Measurements from ENCODE around the gene AFF2. TPM values are rescaled to one million over a fixed set of nuclear protein-coding genes. Genes with fewer than 3 reads are reported as not detected.

AFF2 gene
- total RNA-seq, 1 donor from 2014 or later, result 3.4 TPM

- no peak for TF ChIP-seq CTCF (IDR thresholded peaks at IDR 0.05)
- intact Hi-C loops (cut with micrococcal nuclease), result no loop called here
- Mint-ChIP-seq H3K27ac (no peak overlapping the region), H3K9me3 (no peaks in the 10 kb centered on the region), H3K27me3 (no peaks in the 10 kb centered on the region), H3K36me3 (ENCODE audit: low read depth) (no peaks in the 10 kb centered on the region), H3K4me3 (no peak overlapping the region), H3K4me1 (no peaks in the 10 kb centered on the region)
- ATAC-seq (ENCODE audit: low read depth) (no peak), DNase-seq (no peak)
- POLR2A ChIA-PET, result no interaction called here
- CTCF ChIA-PET, result no interaction called here
These were observed 544.1 kb downstream of the AFF2 start for GRCh38 chrX:149044471-149044870.

- intact Hi-C loops (cut with micrococcal nuclease), result no loop called here
- CTCF ChIA-PET, result no interaction called here
These were observed 545.3 kb downstream of the AFF2 start for GRCh38 chrX:149045645-149046210.

More at GRCh38 chrX:149045645-149046210, 545.3 kb downstream of the AFF2 start:
- POLR2A ChIA-PET, result no interaction called here
- Mint-ChIP-seq H3K27me3 (no peaks in the 10 kb centered on the region), H3K4me3 (no peak overlapping the region), H3K4me1 (no peaks in the 10 kb centered on the region), H3K9me3 (no peaks in the 10 kb centered on the region), H3K27ac (no peak overlapping the region), H3K36me3 (ENCODE audit: low read depth) (no peaks in the 10 kb centered on the region)
- ATAC-seq (ENCODE audit: low read depth), result no peak
- no peak for TF ChIP-seq CTCF (IDR thresholded peaks at IDR 0.05)
- DNase-seq, result no peak
